SK-N-SH treated with all-trans-retinoic acid at 6 μM for 48 hours (cell line): ENCODE measurements around the gene PTPMT1.

Experiments
- RARB ChIP-seq: fragments of 250-450 bp; sonication (Bioruptor Pico); IDR thresholded peaks from 2 replicates; pipeline ENCODE4 v1.8.0; 2021; ENCODE audit warnings: mild to moderate bottlenecking, moderate library complexity
- ZNF565 ChIP-seq: fragments of 450-650 bp; formaldehyde crosslinking; conservative IDR thresholded peaks from 2 replicates; pipeline ENCODE4 v1.5.0; 2020; ENCODE audit warnings: low read depth, mild to moderate bottlenecking, moderate library complexity

DNA sequence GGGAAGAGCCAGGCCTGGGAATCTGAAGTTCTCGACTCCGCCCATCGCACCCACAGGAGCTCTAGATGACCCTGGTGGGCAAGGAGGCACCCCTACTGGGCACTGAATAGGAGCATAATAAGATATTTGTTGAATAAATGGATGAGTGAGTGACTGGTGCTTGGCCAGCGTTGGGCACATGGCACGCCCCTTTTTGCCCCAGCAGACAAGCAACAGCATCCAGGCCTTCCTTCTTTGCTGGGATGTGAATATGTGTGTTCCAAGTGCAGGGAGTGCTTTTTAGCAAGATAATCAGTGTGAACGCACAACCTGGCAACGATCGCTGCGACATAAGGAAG, 12.0 kb upstream of the PTPMT1 start:
- TF ChIP-seq RARB (CRISPR knock-in tag) = no peak
- no peak for TF ChIP-seq ZNF565 (CRISPR knock-in tag)
